Measurements from ENCODE around the gene KIAA0753.

DNA sequence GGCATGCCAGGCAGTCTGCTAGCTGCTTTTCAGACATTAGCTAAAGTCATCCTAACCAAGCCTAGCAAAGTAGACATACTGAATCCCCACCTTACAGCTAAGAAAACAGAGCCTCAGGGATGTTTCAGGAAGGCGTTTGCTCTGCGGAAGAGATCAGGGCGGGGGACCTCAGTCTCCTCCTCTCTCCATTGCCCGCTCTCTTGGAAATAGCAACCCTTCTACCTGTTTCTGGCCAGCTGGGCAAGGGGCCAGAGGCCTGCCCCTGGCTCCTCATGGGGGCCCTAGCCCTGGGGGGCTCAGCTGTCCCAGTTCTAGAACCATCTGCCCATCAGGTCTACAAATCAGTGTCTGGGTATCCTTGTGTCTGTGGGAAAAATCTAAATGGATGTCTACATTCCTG is 98.6 kb downstream of the KIAA0753 start:
- TF ChIP-seq CTCF (IDR thresholded peaks at IDR 0.05) (no peak), POLR2A (IDR thresholded peaks at IDR 0.05) (no peak)
